ENCODE data around the gene RPL29.

The RPL29 gene

DNA sequence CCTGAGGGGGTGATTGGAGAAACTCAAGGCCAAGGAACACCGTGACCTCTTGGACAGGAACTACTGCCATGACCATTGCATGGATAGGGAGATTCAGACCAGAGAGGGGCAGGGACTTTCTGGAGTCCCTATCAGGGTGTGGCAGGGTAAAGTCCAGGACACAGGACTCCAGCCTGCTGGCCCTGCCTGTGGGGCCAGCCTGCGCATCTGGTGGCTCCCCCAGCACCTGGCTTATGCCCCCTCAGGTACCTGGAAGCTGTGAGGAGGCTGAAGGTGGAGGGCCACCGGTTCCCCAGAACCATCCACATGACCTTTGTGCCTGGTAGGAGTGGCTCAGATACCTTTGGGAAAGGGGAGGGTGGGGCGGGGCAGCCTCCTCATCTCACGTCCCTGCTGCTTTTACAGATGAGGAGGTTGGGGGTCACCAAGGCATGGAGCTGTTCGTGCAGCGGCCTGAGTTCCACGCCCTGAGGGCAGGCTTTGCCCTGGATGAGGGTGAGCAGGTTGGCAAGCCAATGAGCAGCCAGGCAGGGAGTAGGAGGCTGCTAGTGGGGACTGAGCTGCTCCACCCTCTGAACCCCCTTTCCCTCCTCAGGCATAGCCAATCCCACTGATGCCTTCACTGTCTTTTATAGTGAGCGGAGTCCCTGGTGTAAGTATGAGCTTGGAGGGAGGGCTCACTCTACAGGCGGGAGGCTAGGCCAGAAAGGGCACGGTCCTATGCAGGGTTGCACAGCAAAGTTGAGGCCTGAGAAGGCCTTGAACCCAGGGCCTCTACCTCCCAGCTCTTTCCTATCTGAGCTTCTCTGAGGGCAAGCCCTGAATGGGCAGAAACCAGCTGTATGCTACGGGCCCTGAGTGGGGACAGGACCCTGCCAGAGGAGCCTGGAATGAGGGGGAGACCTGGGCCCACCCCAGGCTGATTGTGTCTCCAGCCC is 9.4 kb downstream of the RPL29 start:
- H3K4me3 ChIP-seq (ENCODE audit: low read depth, low read length) = no peak overlapping the region
- TF ChIP-seq, protein P1, sequence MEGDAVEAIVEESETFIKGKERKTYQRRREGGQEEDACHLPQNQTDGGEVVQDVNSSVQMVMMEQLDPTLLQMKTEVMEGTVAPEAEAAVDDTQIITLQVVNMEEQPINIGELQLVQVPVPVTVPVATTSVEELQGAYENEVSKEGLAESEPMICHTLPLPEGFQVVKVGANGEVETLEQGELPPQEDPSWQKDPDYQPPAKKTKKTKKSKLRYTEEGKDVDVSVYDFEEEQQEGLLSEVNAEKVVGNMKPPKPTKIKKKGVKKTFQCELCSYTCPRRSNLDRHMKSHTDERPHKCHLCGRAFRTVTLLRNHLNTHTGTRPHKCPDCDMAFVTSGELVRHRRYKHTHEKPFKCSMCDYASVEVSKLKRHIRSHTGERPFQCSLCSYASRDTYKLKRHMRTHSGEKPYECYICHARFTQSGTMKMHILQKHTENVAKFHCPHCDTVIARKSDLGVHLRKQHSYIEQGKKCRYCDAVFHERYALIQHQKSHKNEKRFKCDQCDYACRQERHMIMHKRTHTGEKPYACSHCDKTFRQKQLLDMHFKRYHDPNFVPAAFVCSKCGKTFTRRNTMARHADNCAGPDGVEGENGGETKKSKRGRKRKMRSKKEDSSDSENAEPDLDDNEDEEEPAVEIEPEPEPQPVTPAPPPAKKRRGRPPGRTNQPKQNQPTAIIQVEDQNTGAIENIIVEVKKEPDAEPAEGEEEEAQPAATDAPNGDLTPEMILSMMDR (IDR thresholded peaks at IDR 0.05; ENCODE audit: borderline replicate concordance, insufficient read depth, low read depth, low read length) = no peak

DNA sequence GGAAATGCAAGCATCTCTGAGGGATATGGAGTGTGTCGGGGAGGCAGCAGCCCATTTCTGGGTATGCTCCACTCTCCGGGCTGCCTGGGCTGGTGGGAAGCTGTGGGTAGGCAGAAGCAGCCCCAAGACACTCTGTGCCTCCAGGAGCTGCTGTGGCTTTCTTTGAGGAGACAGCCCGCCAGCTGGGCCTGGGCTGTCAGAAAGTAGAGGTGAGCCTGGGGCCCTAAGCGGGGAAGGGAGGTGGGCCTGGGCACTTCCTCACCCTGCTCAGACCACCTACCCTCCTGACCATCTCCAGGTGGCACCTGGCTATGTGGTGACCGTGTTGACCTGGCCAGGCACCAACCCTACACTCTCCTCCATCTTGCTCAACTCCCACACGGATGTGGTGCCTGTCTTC is 10.6 kb downstream of the RPL29 start:
- TF ChIP-seq, protein P1 (IDR thresholded peaks at IDR 0.05; ENCODE audit: borderline replicate concordance, insufficient read depth, low read depth, low read length) = no peak
- no peak overlapping the region for H3K4me3 ChIP-seq (ENCODE audit: low read depth, low read length)

GRCh38 chr3:51984269-51984647 is 11.4 kb downstream of the RPL29 start:
- TF ChIP-seq, protein P1 (IDR thresholded peaks at IDR 0.05; ENCODE audit: borderline replicate concordance, insufficient read depth, low read depth, low read length) = no peak
- H3K4me3 ChIP-seq (ENCODE audit: low read depth, low read length) = no peak overlapping the region

DNA sequence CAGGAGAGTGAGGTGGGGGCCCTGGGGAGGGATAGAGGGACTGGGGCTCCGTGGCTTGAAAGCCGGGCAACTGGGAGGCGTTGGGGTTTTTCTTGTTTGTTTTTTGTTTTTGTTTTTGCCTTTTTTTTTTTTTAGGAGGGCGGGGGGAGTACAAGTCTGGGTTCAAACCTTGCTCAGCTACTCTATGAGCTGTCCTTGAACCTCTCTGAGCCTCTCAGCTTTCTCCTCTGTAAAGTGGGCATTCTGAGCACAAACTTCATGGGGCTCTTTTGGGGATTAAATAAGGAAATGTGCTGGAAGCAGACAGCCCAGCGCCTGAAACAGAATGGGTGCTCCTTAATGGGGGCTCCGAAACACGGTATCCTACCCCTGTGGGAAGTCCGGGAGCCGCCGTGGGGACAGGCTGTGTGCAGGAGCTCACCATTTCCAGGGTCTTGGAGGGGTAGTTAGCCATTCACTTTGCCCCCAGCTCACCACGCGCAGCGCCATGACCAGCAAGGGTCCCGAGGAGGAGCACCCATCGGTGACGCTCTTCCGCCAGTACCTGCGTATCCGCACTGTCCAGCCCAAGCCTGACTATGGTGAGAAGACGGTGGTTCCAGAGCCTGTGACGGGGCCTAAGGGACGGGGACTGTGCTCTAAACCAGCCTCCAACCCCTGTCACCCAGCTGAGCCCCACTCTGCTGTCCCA is 12.0 kb downstream of the RPL29 start:
- H3K4me3 ChIP-seq (ENCODE audit: low read depth, low read length) = peak overlapping the region; percentile 74

DNA sequence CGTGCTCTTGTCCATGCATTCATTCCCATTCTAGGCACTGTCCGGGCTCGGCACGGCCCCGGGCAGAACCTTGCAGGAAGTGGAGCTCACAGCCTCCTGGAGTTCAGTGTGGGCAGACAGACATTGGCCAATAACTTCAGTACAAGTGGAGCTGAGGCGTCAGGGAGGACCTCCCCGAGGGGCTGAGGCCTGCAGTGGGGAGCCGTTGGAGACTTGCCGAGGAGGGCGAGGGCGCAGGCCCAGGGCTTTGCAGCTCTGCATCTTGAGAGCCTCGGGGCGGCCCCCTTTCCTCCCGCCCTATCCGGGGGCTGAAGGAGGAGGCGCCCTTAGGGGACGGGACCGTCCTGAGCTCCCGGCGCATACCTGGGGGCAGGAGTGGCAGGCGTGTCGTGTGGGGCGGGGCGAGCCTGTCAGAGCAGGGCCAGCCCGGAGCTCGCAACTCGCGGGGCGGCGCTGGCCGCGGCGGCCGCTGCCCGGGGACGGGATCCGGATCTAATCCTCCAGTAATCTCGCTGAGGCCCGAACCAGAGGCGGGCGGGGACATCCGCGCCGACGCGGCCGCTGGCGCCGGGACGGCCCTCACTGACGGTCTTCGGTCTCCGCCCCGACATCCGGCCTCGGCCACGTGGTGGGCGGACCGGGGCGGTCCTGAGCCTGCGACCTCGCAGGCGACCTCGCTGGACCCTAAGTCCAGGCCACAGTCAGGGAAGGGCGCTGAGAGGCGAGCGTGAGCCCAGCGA is 12.7 kb downstream of the RPL29 start, which contains the start of gene ACY1:
Gene ACY1, plus strand, starts transcription at position 698 of the 740 bp plus-strand sequence. CDS start 530 bp downstream, outside the sequence.
- H3K4me3 ChIP-seq (ENCODE audit: low read depth, low read length) = peak within 1 kb of the TSS; percentile 74
- TF ChIP-seq, protein P1 (IDR thresholded peaks at IDR 0.05; ENCODE audit: borderline replicate concordance, insufficient read depth, low read depth, low read length) = no peak

More for the DNA sequence above, 12.0 kb downstream of the RPL29 start:
- TF ChIP-seq, protein P1 (IDR thresholded peaks at IDR 0.05; ENCODE audit: borderline replicate concordance, insufficient read depth, low read depth, low read length) = no peak

- peak overlapping the region; percentile 74 for H3K4me3 ChIP-seq (ENCODE audit: low read depth, low read length)
- TF ChIP-seq, protein P1 (IDR thresholded peaks at IDR 0.05; ENCODE audit: borderline replicate concordance, insufficient read depth, low read depth, low read length) = peak; percentile 86
These were observed 13.3 kb downstream of the RPL29 start for GRCh38 chr3:51982352-51982837.

All from GM12875 (cell line).